ENCODE data around the gene CCNDBP1. TPM values are rescaled to one million over a fixed set of nuclear protein-coding genes. Genes with fewer than 3 reads are reported as not detected.
"Not testable (repeated sequence)": the region's sequence is repeated elsewhere in the genome, so short reads cannot be mapped to it uniquely, and the experiment has no call there.

The CCNDBP1 gene
- total RNA-seq, 5 donors from 2014 or later (not counting 1 experiment from before 2014, with no cell fraction given), result 91.3 to 103 (median 102) TPM

DNA sequence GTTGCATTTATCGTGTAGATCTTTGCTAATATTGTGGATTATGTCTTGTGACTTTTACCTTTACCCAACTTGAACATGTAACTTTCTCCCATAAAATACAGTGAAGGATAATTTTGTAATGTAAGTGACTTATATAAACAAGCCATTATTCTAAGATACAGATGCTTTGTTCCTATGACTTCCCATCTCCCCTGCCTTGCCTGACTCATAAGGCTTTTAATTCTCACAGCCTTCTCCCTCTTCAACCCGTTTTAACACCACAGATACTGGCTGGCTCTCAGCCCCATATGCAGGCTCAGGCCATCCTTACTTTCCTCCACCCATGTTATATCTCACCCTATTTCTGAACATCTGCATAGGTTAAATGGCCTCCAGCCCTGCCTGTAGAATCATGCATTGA lies 4.1 kb downstream of the CCNDBP1 start:
- Mint-ChIP-seq H3K27me3 (no peaks in the 10 kb centered on the region), H3K27ac (peak overlapping the region in 1 of 2 donors; percentile 35), H3K9me3 (no peaks in the 10 kb centered on the region), H3K4me3 (no peak overlapping the region), H3K4me1 (peaks cover 46 to 53% (median 48%) of the 10 kb centered on the region in 3 donors), H3K36me3 (peaks cover 36% of the 10 kb centered on the region)
- DNase-seq (no peak), ATAC-seq (replicated peaks in 1 of 4) (no peak)
- WGBS (ENCODE audit: insufficient coverage), result 80% methylated on average over 1 of the region's 2 CpGs
- no peaks in the 10 kb centered on the region for H3K27me3 ChIP-seq (replicated peaks in 1 of 2; ENCODE audit: control insufficient read depth in 2 of 2, extremely low read depth in 1 of 2, insufficient read depth in 2 of 2, low read length in 1 of 2)
- ChIA-PET POLR2A (no interaction called here), CTCF (no interaction called here)
- H3K4me1 ChIP-seq (ENCODE audit: control insufficient read depth in 1 of 2, extremely low read depth in 1 of 2, insufficient read depth in 2 of 2, low read length in 2 of 2), result peaks cover 3 to 19% of the 10 kb centered on the region in 2 experiments
- H3K27ac ChIP-seq (ENCODE audit: low read length), result no peak overlapping the region
- no peak overlapping the region for H3K4me3 ChIP-seq (ENCODE audit: control insufficient read depth in 1 of 2, extremely low read depth in 1 of 2, low read length in 1 of 2)
- no peaks in the 10 kb centered on the region for H3K9me3 ChIP-seq
- H3K36me3 ChIP-seq (ENCODE audit: control insufficient read depth in 2 of 2, extremely low read depth in 1 of 2, insufficient read depth in 1 of 2, low read length in 1 of 2), result peaks cover 4 to 44% of the 10 kb centered on the region in 2 donors

DNA sequence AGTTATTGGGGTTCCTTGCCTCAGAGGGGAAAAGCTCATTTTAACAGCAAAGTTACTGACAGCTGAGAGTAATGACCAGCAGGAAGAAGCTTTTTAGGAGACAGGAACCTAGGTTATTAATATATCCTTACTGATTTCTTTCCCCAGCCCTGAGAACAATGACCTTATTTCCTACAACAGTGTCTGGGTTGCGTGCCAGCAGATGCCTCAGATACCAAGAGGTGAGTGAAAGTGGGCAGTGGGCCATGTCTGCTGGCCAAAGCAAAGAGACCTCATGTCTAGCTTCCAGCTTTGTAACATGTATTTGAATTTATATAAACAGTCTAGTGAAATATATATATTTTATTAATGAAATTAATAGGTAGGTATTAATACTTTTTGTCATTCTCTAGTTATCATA lies 5.0 kb downstream of the CCNDBP1 start:
- Mint-ChIP-seq H3K27me3 (no peaks in the 10 kb centered on the region), H3K27ac (no peak overlapping the region), H3K9me3 (no peaks in the 10 kb centered on the region), H3K4me1 (peaks cover 39 to 44% (median 44%) of the 10 kb centered on the region in 3 donors), H3K4me3 (no peak overlapping the region), H3K36me3 (peaks cover 45% of the 10 kb centered on the region)
- ChIA-PET POLR2A (no interaction called here), CTCF (interaction anchor here (0.5 to 1.3 kb wide), 2 partner anchors 13 to 312 kb away, joined by 4 to 5 read pairs; no protein-coding TSS in a partner anchor)
- no CpG with 5 or more reads among the region's 1 CpG for WGBS (ENCODE audit: insufficient coverage)
- H3K9me3 ChIP-seq, result no peaks in the 10 kb centered on the region
- H3K4me1 ChIP-seq (ENCODE audit: control insufficient read depth in 1 of 2, extremely low read depth in 1 of 2, insufficient read depth in 2 of 2, low read length in 2 of 2), result peaks cover 3 to 13% of the 10 kb centered on the region in 2 experiments
- no peak for DNase-seq
- no peak for ATAC-seq (replicated peaks in 1 of 4)
- H3K4me3 ChIP-seq (ENCODE audit: control insufficient read depth in 1 of 2, extremely low read depth in 1 of 2, low read length in 1 of 2), result no peak overlapping the region
- H3K27me3 ChIP-seq (replicated peaks in 1 of 2; ENCODE audit: control insufficient read depth in 2 of 2, extremely low read depth in 1 of 2, insufficient read depth in 2 of 2, low read length in 1 of 2), result no peaks in the 10 kb centered on the region
- no peak overlapping the region for H3K27ac ChIP-seq (ENCODE audit: low read length)
- peaks cover 4 to 53% of the 10 kb centered on the region in 2 donors for H3K36me3 ChIP-seq (ENCODE audit: control insufficient read depth in 2 of 2, extremely low read depth in 1 of 2, insufficient read depth in 1 of 2, low read length in 1 of 2)

DNA sequence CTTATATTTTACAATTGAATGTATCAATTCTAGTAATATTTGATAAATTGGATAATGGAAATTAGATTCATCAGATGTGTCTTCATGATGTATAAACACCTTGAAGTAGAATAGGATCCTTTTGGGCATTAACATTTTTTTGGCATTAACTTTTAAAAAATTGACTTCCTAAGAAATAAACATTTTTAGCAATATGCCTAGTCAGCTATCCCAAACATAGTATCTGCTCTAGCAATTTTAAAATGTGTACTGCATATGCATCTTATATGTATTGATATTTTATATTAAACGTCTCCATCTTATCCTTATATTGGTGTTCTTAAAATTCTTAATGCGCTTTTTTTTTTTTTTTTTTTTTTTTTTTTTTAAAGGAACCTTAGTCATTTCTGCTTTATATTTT lies 8.5 kb downstream of the CCNDBP1 start:
- no peaks in the 10 kb centered on the region for H3K27me3 Mint-ChIP-seq
- no peak overlapping the region for H3K4me3 Mint-ChIP-seq
- ATAC-seq (replicated peaks in 1 of 4) (no peak), DNase-seq (no peak)
- peaks cover 0 to 7% (median 5%) of the 10 kb centered on the region in 3 donors for H3K9me3 Mint-ChIP-seq
- H3K4me1 Mint-ChIP-seq, result peaks cover 13 to 19% (median 19%) of the 10 kb centered on the region in 3 donors
- Histone ChIP-seq H3K9me3 (no peaks in the 10 kb centered on the region), H3K4me3 (ENCODE audit: control insufficient read depth in 1 of 2, extremely low read depth in 1 of 2, low read length in 1 of 2) (no peak overlapping the region), H3K27me3 (replicated peaks in 1 of 2; ENCODE audit: control insufficient read depth in 2 of 2, extremely low read depth in 1 of 2, insufficient read depth in 2 of 2, low read length in 1 of 2) (no peaks in the 10 kb centered on the region), H3K27ac (ENCODE audit: low read length) (no peak overlapping the region), H3K4me1 (ENCODE audit: control insufficient read depth in 1 of 2, extremely low read depth in 1 of 2, insufficient read depth in 2 of 2, low read length in 2 of 2) (no peaks in the 10 kb centered on the region), H3K36me3 (ENCODE audit: control insufficient read depth in 2 of 2, extremely low read depth in 1 of 2, insufficient read depth in 1 of 2, low read length in 1 of 2) (peaks cover 4 to 71% of the 10 kb centered on the region in 2 donors)
- H3K27ac Mint-ChIP-seq, result no peak overlapping the region
- peaks cover 67% of the 10 kb centered on the region for H3K36me3 Mint-ChIP-seq
- CTCF ChIA-PET, result interaction anchor here (0.6 to 0.7 kb wide), 2 partner anchors 23 to 241 kb away, joined by 3 to 4 read pairs; no protein-coding TSS in a partner anchor
- POLR2A ChIA-PET, result interaction anchor here in 1 of 2 donors (0.6 to 0.7 kb wide), 2 partner anchors 10 to 311 kb away, joined by 3 to 5 read pairs; no protein-coding TSS in a partner anchor
- WGBS (ENCODE audit: insufficient coverage), result no CpG with 5 or more reads among the region's 2 CpGs

DNA sequence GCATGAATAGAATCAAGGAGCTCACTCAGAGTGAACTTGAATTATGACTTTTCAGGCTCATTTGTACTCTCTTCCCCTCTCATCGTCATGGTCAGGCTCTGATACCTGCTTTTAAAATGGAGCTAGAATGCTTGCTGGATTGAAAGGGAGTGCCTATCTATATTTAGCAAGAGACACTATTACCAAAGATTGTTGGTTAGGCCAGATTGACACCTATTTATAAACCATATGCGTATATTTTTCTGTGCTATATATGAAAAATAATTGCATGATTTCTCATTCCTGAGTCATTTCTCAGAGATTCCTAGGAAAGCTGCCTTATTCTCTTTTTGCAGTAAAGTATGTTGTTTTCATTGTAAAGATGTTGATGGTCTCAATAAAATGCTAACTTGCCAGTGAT lies 9.6 kb downstream of the CCNDBP1 start:
- H3K27ac ChIP-seq (ENCODE audit: low read length), result no peak overlapping the region
- Mint-ChIP-seq H3K27me3 (no peaks in the 10 kb centered on the region), H3K4me3 (no peak overlapping the region), H3K27ac (no peak overlapping the region), H3K9me3 (peaks cover 0 to 10% (median 5%) of the 10 kb centered on the region in 3 donors), H3K36me3 (peaks cover 65% of the 10 kb centered on the region), H3K4me1 (peaks cover 6 to 11% (median 11%) of the 10 kb centered on the region in 3 donors)
- DNase-seq, result no peak
- H3K9me3 ChIP-seq, result no peaks in the 10 kb centered on the region
- ATAC-seq (replicated peaks in 1 of 4), result no peak
- H3K36me3 ChIP-seq (ENCODE audit: control insufficient read depth in 2 of 2, extremely low read depth in 1 of 2, insufficient read depth in 1 of 2, low read length in 1 of 2), result peaks cover 4 to 62% of the 10 kb centered on the region in 2 donors
- no peak overlapping the region for H3K4me3 ChIP-seq (ENCODE audit: control insufficient read depth in 1 of 2, extremely low read depth in 1 of 2, low read length in 1 of 2)
- no CpG with 5 or more reads among the region's 2 CpGs for WGBS (ENCODE audit: insufficient coverage)
- no peaks in the 10 kb centered on the region for H3K27me3 ChIP-seq (replicated peaks in 1 of 2; ENCODE audit: control insufficient read depth in 2 of 2, extremely low read depth in 1 of 2, insufficient read depth in 2 of 2, low read length in 1 of 2)
- H3K4me1 ChIP-seq (ENCODE audit: control insufficient read depth in 1 of 2, extremely low read depth in 1 of 2, insufficient read depth in 2 of 2, low read length in 2 of 2), result no peaks in the 10 kb centered on the region
- CTCF ChIA-PET, result interaction anchor here (0.6 to 2.4 kb wide), 4 partner anchors 10 to 91 kb away, joined by 3 to 8 read pairs (median 4); no protein-coding TSS in a partner anchor
- POLR2A ChIA-PET, result interaction anchor here in 1 of 2 donors (0.5 to 0.6 kb wide), 2 partner anchors 171 to 301 kb away, joined by 4 to 9 read pairs; no protein-coding TSS in a partner anchor

DNA sequence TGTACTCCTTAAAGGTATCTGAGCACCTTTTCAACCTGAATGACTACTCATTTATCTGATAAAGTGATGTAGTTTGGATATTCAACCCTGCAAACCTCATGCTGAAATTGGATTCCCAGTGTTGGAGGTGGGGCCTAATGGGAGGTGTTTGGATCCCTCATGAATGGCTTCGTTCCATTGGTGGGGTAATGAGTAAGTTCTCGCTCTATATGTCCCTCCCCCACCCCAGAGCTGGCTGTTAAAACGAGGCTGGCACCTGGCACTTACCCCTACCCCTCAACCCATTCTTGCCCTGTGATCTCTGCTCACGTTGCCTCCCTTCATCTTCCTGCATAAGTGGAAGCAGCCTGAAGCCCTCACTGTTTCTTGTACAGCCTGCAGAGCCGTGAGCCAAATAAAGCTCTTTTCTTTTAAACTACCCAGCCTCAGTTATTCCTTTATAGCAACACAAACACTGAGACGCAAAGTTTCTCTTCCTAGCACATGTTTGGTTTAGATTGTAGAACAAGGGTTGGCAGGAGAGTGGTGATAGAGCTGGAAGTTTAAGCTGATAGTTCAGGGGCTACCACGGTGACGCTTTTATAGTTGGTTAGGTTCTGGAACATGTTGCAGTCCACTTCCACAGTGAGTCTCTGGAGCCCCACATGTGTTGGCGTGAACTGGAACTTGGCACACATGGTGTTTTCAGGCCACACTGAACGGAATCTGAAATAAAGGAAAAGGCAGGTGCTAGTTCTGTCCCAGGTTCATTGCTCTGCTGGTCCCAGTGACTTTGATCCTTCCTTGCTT lies 11.8 kb downstream of the CCNDBP1 start:
- H3K4me1 Mint-ChIP-seq, result peaks cover 0 to 2% (median 0%) of the 10 kb centered on the region in 3 donors
- Histone ChIP-seq H3K4me1 (ENCODE audit: control insufficient read depth in 1 of 2, extremely low read depth in 1 of 2, insufficient read depth in 2 of 2, low read length in 2 of 2) (no peaks in the 10 kb centered on the region), H3K27me3 (replicated peaks in 1 of 2; ENCODE audit: control insufficient read depth in 2 of 2, extremely low read depth in 1 of 2, insufficient read depth in 2 of 2, low read length in 1 of 2) (no peaks in the 10 kb centered on the region), H3K9me3 (no peaks in the 10 kb centered on the region), H3K4me3 (ENCODE audit: control insufficient read depth in 1 of 2, extremely low read depth in 1 of 2, low read length in 1 of 2) (no peak overlapping the region), H3K36me3 (ENCODE audit: control insufficient read depth in 2 of 2, extremely low read depth in 1 of 2, insufficient read depth in 1 of 2, low read length in 1 of 2) (peaks cover 0 to 41% of the 10 kb centered on the region in 2 donors), H3K27ac (ENCODE audit: low read length) (no peak overlapping the region)
- no peak for ATAC-seq (replicated peaks in 1 of 4)
- H3K36me3 Mint-ChIP-seq, result peaks cover 48% of the 10 kb centered on the region
- no peak overlapping the region for H3K4me3 Mint-ChIP-seq
- CTCF ChIA-PET, result interaction anchor here (0.6 kb wide), 2 partner anchors 109 to 356 kb away, joined by 3 to 6 read pairs; no protein-coding TSS in a partner anchor
- no peaks in the 10 kb centered on the region for H3K27me3 Mint-ChIP-seq
- POLR2A ChIA-PET, result interaction anchor here in 1 of 2 donors (0.6 kb wide), 1 partner anchor 103 kb away, joined by 7 read pairs; no protein-coding TSS in a partner anchor
- DNase-seq, result no peak
- H3K27ac Mint-ChIP-seq, result no peak overlapping the region
- 89% methylated on average over 6 of the region's 10 CpGs for WGBS (ENCODE audit: insufficient coverage)
- peaks cover 0 to 11% (median 5%) of the 10 kb centered on the region in 3 donors for H3K9me3 Mint-ChIP-seq

DNA sequence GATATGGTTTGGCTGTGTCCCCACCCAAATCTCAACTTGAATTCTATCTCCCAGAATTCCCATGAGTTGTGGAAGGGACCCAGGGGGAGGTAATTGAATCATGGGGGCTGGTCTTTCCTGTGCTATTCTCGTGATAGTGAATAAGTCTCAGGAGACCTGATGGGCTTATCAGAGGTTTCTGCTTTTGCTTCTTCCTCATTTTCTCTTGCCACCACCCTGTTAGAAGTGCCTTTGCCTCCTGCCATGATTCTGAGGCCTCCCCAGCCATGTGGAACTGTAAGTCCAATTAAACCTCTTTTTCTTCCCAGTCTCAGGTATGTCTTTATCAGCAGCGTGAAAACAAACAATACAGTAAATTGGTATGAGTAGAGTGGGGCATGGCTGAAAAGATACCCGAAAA lies 12.6 kb downstream of the CCNDBP1 start:
- H3K27ac Mint-ChIP-seq; H3K4me1 ChIP-seq (ENCODE audit: control insufficient read depth in 1 of 2, extremely low read depth in 1 of 2, insufficient read depth in 2 of 2, low read length in 2 of 2); H3K27me3 Mint-ChIP-seq; H3K4me3 Mint-ChIP-seq; ATAC-seq (replicated peaks in 1 of 4); CTCF ChIA-PET; H3K27me3 ChIP-seq (replicated peaks in 1 of 2; ENCODE audit: control insufficient read depth in 2 of 2, extremely low read depth in 1 of 2, insufficient read depth in 2 of 2, low read length in 1 of 2); H3K4me3 ChIP-seq (ENCODE audit: control insufficient read depth in 1 of 2, extremely low read depth in 1 of 2, low read length in 1 of 2); H3K4me1 Mint-ChIP-seq; H3K9me3 ChIP-seq; H3K27ac ChIP-seq (ENCODE audit: low read length); DNase-seq: not testable (repeated sequence)
- Mint-ChIP-seq H3K36me3 (peaks cover 42% of the 10 kb centered on the region), H3K9me3 (peaks cover 0 to 11% (median 5%) of the 10 kb centered on the region in 3 donors)
- POLR2A ChIA-PET, result interaction anchor here in 1 of 2 donors (0.6 kb wide), 1 partner anchor 104 kb away, joined by 7 read pairs; no protein-coding TSS in a partner anchor
- 100% methylated on average over 1 of the region's 3 CpGs for whole genome bisulfite sequencing (ENCODE audit: insufficient coverage)
- H3K36me3 ChIP-seq (ENCODE audit: control insufficient read depth in 2 of 2, extremely low read depth in 1 of 2, insufficient read depth in 1 of 2, low read length in 1 of 2), result peaks cover 0 to 33% of the 10 kb centered on the region in 2 donors

Measured in T-cell (primary cell).